GM18520 (cell line): ENCODE measurements around the gene ZAP70.
A peak's percentile ranks its signal among the peaks of the same experiment; 100 is the strongest.
"Not testable (repeated sequence)": the region's sequence is repeated elsewhere in the genome, so short reads cannot be mapped to it uniquely, and the experiment has no call there.

Experiments
- ATAC-seq: cut with Tn5 transposase; IDR thresholded peaks from one replicate; pipeline ENCODE4 v1.9.1; 2021; ENCODE audit not compliant: unreplicated experiment

Gene ZAP70

DNA sequence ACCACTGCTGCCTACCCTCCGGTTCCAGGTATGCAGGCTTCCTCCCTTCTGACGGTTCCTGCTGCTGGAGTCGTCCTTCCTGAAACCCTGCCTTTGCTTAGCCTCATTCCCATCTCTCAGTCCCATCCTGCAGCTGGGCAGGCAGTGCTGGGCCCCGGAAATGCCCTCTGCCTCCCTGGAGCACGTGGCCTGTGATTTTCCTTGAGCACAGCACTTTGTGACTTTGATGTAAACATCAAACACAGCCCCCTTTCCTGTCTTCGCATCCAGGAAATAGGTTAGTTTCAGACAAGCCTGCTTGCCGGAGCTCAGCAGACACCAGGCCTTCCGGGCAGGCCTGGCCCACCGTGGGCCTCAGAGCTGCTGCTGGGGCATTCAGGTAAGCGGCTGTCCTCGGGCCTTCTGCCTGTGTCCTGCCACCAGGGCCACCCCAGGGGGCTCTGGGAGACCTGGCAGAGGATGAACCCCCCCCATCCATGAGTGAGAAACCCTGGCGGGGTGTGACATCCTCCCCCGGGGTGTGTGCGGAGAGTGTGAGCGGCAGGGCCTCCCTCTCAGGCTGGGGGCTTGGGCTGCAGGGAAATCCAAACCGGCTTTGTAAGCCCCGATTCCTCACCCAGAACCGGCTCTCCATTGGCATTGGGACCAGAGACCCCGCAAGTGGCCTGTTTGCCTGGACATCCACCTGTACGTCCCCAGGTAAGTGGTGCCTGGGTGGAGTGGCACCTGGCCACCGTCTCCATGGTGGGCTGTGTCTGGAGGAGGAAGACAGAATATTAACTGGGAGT is at the start of gene ZAP70:
ZAP70 (plus strand) TSS at position 281 of the 788 bp plus-strand sequence. CDS start 10,461 bp downstream, outside the sequence.
- ATAC-seq: no peak

DNA sequence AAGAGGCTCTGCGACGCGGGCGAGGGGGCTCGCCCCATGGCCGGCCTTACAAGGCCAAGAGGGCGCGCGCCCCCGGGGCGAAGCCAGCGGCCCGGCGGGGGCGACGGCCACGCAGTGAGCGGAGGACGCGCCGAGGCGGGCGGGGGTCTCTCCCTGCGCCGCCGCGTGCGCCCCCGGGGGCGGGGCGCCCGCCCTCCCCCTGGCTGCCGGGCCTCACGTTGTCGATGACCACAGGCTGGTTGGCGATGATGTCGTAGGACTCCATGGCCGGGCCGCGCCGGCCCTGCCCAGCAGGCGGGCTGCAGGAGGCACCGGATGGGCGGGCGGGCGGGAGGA is 49.8 kb upstream of the ZAP70 start:
- ATAC-seq: peak; percentile 34

DNA sequence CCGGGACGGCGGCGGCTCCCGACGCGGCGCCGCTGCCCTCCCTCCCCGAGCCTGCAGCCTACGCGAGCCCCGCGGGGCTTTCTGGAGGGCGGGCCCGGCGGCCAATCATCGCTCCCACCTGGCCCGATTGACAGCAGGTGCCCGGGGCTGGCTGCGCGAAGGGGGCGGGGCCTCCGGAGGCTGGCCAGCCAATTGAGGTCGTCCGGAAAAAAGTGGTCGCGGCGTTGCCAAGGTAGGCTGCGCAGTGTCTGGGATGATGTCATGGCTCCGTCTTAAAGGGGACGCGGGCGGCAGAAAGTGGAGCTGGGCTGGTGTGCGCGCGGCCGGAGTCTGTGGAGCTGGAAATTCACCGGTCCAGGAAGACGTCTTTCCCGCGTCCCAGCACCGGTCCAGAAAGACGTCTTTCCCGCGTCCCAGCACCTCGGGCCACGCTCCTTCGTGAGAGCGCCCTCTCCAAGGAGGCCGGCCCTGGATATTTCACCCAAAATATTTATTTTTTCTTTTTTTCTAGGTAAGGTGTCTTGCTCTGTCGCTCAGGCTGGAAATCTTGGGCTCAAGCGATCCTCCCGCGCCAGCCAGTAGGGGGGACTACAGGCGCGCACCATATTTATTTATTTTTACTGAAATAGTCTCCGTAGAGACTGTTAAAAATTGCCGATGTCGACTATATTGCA is 49.3 kb upstream of the ZAP70 start, which contains the start of gene ACTR1B:
ACTR1B (minus strand) TSS at position 83 of the 674 bp plus-strand sequence. CDS start 154 bp downstream, outside the sequence.
- peak; percentile 87 for ATAC-seq

DNA sequence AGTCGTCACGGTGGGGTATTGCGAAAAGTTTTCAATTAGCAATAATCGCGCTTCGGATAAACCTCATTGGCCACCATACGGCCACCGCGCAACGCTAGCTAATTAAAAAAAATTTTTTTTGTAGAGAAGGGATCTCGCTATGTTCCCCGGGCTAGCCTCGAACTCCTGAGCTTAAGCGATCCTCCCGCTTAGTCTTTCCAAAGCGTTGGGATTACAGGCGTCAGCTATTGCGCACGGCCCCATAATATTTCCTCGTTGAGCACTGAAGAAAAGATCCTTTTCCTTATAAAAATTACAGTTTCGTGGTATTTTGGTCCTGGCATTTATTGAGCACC is 48.8 kb upstream of the ZAP70 start:
- no peak for ATAC-seq

DNA sequence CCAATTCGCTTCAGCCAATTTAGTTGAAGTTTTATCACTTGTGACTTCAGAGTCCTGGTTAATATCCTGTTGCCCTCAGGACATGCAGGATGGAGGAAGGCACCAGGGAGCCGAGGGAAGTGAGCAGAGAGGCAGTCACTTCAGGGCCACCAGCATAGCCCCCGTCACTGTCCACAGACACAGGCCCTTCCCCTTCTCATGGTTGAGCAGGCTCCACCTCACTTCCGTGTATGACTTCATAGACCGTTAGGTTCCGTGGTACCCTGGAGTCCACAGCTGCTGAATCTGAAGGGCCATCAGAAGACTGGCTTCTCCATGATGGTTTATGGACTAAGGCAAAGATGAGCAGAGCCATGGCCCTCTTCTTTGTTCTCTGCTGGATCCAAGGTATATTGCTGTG is 43.9 kb upstream of the ZAP70 start, which contains the start of gene C2orf92:
C2orf92 (plus strand) TSS at position 266 of the 400 bp plus-strand sequence; CDS start at position 342, 76 bp downstream.
- no peak for ATAC-seq

DNA sequence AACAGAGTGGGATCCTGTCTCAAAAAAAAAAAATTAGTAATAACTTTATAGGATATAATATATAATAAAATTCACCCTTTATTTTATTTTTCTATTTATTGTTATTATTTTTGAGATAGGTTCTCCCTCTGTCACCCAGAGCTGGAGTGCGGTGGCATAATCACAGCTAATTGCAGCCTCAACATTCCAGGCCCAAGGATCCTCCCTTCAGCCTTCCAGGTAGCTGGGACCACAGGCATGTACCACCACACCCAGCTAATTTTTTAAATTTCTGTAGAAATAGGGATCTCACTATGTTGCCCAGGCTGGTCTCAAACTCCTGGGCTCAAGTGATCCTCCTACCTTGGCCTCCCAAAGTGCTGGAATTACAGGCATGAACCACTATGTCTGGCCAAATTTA is 42.9 kb upstream of the ZAP70 start:
- no peak for ATAC-seq

DNA sequence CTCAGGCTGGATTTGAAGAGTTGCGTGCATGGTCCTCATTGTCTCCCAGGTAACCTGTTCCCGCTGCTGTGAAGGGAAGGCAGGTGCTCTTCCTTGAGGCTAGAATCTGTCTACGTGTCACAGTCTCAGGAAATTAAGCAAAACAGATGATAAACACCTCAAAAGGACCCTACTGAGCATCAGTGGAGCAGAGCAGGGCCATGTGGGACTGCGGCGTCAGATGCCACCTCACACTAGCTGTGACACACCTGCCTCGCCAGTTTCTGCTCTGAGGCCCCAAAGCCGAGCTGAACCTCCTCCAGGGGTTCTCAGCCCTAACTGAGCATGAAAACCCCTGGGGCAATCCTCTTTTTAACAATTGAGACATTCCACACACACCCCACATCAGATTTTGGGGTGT is 41.9 kb upstream of the ZAP70 start:
- ATAC-seq: no peak

DNA sequence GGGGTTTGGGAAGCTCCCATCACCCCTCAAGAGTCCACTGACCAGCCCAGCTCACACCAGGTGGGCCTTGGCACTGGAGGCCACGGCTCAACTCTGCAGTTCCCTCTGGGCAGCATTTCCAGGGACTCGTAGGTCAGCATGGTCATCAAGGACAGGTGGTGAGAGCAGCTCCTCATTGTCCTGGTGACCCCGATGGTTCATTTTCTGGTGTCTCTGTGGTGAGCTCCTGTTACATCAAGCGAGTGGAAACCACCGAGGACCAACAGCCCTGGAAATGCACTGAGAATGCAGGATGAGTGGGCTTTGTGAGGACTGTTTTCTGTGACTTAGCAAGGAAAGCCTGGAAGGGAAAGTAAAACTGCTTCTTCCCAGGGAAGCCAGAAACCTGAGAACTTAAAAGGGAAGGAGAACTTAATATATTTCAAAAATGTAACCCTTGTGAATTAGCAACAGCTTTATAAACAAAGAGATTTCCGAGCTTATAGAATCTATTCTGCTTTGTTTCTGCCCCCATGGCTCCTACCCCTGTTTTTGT is 40.7 kb upstream of the ZAP70 start:
- ATAC-seq: not testable (repeated sequence)

DNA sequence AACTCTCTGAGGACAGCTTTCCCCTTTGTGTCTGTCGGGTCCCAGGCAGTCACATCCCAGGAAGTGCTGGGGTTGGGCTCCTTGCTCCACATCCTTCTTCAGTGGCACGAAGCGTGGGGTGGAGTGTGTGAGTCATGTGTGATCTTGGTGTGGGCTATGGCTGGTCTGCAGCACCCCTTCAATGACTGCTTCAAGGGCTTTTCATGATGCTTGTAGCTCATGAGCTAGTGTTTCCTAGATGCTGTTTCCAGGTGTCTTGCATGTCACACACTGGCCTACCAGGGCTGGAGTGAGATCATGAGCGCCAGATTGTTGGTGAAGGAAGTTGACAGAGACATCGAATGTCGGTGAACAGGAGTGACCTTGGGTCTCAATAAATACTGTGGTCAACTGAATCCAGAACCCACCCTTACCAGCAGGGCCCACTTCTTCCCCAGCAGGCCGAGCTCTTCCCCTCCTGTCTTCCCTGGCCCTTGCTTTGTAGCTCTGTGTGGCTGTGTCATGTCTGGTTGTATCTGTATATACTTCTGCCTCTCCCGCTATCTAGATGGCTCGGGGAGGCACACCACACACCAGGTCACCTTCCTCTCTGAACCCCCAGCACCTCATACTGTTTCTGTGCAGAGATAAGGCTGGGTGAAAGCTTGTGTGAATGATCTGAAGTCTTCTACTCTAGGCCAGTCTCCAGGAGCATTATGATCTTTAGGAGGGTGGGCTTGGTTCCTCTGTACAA is 40.0 kb upstream of the ZAP70 start:
- ATAC-seq: no peak

DNA sequence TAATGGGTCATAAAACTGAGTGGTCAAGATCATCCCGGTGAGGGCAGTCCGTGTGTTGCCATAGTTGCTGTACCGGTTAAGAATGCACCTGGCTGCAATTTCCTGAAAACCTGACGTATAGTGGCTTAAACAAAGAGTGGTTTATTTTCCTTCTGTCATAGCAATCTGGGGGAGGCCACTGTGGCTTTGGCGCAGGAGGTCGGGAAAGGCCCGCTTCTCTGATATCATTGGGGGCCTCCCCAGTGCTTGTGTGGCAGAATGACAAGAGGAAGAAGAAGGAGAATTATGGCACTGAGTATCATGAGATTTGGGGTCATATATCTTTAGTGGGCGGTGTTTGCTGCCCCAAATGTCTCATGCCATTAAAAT is 39.5 kb upstream of the ZAP70 start:
- ATAC-seq: no peak

DNA sequence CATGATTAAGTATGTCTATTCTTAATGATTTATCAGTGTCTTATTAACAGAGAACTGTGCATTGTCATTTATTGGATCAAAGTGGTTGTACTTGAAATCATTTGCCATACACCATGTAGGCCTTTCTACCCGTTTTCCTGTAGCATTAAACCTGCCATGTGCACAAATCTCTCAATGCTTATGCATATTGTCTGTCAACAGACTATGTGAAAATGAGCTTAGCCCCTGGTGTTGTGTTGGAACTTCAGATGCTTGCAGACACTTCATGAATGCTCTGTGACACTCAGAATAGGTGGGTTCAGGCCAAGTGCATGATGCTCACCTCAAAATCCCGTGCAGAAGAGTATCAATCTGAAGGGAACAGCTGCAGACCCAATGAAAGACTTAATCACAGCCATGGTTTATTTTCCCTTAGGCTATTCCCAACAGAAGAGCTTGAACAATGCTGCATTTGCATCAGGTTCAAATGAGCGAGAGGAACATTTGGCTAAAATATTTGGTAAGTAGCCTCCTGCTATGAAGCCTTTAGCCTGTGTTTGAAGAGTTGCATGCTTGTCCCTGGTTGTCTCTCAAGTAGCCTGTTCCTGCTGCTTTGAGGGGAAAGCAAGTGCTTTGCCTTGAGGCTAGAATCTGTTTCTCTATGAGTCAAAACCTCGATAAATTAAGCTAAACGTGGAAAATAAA is 37.8 kb upstream of the ZAP70 start:
- no peak for ATAC-seq

DNA sequence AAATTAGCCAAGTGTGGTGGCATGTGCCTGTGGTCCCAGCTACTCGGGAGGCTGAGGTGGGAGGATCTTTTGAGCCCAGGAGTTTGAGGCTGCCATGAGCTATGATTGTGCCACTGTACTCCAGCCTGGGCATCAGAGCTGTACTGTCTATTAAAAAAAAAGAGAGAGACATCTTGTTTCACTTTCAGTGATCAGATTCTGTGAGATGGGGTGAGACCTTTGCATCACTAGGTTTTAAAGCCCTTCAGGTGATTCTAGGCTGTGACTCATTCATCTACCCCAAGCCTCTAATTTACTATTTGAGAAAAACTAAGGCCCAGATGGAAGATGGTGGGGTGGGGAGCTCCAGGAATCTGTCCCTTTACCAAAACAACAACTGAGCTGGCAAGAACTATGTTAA is 36.8 kb upstream of the ZAP70 start:
- ATAC-seq: no peak

DNA sequence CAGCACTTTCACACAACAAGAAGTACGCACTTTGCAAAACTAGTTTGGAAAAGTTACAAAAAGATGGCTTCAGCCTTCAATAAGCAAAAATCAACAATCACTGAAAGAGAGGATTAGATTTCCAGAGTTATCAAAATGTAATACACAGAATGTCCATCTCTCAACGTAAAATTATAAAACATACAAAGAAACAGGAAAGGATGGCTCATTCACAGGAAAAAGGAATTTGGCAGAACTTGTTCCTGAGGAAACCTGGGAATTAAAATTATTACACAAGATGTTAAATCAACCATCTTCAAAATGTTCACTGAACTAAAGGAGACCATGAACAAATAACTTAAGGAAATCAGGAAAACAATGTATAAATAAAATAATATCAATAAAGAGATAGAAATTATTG is 35.9 kb upstream of the ZAP70 start:
- no peak for ATAC-seq

DNA sequence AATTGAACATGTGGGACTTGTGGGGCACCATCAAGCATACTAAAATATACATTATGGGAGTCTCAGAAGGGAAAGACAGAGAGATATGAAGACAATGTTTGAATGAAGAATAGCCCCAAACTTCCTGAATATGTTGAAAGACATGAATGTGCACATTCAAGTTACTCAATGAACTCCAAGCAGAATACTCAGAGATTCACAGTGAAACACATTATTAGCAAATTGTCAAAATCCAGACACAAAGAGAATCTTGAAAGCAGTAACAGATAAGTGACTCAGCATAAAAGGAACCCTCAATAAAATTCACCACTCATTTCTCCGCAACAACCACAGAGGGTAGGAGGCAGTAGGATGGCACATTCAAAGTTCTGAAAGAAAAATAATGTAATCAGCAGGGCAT is 35.1 kb upstream of the ZAP70 start:
- ATAC-seq: no peak

DNA sequence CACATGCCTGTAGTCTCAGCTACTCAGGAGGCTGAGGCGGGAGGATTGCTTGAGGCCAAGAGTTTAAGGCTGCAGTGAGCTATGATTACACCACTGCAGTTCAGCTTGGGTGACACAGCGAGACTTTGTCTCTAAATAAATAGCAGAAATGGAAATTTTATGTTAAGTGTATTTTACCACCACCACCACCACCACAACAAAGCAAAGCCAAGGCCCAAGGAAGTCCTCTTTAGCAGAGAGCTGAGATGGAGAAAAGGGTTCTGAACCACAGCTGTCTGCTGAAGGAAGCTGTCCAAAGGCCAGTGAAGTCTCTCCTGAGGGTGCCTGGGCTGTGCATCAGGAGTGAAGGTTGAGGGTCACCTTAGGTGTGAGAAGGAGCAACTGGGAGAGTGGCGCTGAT is 26.1 kb upstream of the ZAP70 start:
- not testable (repeated sequence) for ATAC-seq

DNA sequence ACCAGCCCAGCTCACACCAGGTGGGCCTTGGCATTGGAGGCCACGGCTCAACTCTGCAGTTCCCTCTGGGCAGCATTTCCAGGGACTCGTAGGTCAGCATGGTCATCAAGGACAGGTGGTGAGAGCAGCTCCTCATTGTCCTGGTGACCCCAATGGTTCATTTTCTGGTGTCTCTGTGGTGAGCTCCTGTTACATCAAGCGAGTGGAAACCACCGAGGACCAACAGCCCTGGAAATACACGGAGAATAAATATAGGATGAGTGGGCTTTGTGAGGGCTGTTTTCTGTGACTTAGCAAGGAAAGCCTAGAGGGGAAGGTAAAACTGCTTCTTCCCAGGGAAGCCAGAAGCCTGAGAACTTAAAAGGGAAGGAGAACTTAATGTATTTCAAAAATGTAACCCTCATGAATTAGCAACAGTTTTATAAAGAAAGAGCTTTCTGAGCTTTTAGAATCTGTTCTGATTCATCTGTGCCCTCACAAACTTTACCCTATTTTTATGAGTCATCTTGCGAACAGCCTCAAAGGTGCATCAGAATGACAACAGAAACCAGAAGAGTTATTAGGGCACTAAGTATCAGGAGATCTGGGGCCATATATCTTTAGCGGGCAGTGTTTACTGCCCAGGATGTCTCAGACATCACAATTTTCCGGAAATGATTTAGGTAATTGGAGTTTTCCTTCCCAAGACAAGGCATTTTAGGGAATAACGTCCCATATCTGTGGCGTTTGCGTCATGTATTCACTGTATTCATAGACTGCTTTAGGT is 25.1 kb upstream of the ZAP70 start:
- peak; percentile 80 for ATAC-seq

DNA sequence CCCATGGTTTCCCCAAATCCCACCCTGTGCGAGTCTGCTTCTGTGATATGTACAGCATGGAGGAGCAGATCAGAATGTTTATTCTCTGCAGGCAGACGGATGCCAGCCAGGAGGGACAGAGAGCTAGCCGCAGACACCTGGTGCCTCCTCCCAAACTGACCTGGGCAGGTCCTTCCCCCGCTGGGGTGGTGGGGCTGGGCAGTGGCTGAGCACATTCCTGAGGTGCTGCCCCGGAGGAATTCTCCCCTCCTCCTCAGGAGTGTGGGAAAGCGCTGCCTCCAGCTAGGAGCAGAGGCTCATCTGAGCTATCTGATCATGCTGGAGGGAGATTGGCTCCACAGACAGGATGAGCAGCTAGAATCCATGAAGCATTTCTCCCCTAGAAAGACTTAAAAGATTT is 22.2 kb upstream of the ZAP70 start:
- ATAC-seq: no peak

DNA sequence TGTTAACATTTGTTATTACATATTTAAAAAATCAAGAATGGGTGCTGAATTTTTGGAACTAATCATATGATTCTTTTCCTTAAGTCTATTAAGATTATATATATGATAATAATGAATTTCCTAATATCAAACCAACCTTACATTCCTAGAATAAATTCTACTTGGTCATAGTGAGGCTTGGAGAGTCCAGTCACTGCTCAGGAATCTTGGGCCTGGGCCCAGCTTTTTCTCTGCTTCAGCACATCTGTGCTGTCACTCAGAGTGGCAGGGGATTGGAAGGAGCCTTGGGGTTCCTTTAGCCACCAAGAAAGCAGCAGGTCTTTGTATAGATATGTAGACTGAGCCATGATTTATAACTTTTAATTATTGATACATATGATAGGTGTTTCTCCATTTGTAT is 19.9 kb upstream of the ZAP70 start:
- ATAC-seq: no peak

DNA sequence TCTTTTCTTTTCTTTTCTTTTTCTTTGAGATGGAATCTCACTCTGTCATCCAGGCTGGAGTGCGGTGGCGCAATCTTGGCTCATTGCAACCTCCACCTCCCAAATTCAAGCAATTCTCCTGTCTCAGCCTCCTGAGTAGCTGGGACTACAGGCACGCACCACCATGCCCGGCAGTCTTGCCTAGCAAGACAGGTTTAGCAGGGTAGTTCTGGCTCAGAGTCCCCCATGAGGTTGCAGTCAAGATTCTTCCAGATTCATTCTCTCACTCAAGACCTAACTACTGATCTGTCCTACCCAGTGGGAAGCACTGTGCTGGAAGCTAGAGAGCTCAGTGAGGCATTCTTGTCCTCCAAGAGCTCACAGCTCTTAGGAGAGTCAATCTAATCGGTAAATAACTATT is 17.6 kb upstream of the ZAP70 start:
- ATAC-seq: no peak
